AG10803 (cell line): Measurements from ENCODE around the gene TSPEAR.

ENCODE experiments used
- DNase-seq: peaks from one replicate; pipeline ENCODE4 v3.0.0; 2010; ENCODE audit warnings: low read depth
- H3K4me3 ChIP-seq: 2 replicates; pipeline ENCODE4 v1.5.1; 2011; ENCODE audit warnings: mild to moderate bottlenecking, low read length, control low read depth
- TF ChIP-seq, protein P1 (sequence below): conservative IDR thresholded peaks from 2 replicates; pipeline ENCODE4 v1.5.1; 2011; ENCODE audit warnings: mild to moderate bottlenecking, low read length, control low read depth, inconsistent platforms

The TSPEAR gene

DNA sequence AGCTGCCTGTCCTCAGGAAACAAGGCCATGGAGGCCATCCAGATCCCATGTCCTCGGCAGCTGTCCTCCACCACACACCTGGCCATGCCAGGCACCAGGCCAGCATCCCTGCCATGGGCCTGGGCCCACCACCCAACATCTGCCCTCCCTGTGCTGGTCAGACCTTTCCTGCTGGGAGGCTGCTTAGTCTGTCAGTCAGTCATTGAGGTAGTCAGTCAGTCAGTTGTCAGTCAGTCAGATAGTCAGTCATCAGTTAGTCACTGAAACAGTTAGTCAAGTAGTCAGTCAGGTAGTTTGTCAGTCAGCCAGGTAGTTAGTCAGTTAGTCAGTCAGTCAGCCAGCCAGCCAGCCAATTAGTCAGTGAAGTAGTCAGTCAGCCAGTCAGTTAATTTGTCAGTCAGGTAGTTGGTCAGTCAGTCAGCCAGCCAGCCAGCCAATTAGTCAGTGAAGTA lies 188.6 kb downstream of the TSPEAR start:
- no peak overlapping the region for H3K4me3 ChIP-seq
- TF ChIP-seq, protein P1, sequence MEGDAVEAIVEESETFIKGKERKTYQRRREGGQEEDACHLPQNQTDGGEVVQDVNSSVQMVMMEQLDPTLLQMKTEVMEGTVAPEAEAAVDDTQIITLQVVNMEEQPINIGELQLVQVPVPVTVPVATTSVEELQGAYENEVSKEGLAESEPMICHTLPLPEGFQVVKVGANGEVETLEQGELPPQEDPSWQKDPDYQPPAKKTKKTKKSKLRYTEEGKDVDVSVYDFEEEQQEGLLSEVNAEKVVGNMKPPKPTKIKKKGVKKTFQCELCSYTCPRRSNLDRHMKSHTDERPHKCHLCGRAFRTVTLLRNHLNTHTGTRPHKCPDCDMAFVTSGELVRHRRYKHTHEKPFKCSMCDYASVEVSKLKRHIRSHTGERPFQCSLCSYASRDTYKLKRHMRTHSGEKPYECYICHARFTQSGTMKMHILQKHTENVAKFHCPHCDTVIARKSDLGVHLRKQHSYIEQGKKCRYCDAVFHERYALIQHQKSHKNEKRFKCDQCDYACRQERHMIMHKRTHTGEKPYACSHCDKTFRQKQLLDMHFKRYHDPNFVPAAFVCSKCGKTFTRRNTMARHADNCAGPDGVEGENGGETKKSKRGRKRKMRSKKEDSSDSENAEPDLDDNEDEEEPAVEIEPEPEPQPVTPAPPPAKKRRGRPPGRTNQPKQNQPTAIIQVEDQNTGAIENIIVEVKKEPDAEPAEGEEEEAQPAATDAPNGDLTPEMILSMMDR: no peak
- no peak for DNase-seq

GRCh38 chr21:44521928-44522752 lies 189.2 kb downstream of the TSPEAR start:
- H3K4me3 ChIP-seq: no peak overlapping the region
- no peak for DNase-seq
- TF ChIP-seq, protein P1: no peak

GRCh38 chr21:44521301-44521927 lies 190.0 kb downstream of the TSPEAR start:
- TF ChIP-seq, protein P1: no peak
- no peak for DNase-seq
- no peak overlapping the region for H3K4me3 ChIP-seq

DNA sequence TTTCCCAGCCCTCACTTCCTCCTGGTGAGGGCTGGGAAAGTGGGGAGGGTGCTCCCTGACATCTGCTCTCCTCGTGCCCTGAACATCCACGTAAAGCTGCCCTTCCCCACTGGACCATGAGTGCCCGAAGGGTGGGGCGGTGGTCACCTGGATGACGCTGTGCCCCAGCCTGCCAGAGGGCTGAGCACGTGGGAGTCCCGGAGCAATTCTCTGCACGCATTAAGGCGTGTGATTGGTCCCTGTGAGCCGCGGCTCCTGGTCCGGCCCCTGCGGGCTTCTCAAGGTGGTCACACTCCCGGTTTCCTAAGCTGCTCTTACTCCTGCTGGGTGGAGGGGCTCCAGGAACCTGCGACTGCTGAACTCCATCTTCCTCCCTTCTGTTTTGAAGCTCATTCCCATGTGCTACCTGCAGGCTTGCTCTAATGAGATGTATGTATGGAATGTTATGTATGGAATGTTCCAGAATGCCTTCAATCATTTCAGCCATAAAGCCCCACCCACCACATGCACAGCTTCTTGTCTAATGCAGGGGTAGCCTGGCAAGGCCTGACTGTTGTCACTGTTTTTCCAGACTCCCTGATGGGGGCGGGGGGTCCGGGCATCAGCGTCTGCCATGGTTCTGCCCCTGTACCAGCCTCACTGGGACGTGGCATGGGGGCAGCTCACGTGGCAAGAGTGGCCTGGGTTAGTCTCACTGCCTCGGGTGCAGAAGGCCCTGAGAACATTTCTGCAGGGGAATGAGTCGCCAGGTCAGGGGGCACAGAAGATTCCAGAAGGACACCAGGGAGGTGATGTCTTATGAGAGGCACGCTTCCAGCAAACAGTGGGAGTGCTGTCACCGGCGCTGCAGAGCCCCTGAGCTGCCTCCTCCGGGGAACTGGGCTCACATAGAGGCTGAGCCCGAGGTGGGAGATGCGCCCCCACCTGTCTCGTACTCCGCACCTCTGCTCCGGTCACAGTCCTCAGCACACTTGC lies 190.8 kb downstream of the TSPEAR start:
- no peak for DNase-seq
- TF ChIP-seq, protein P1: no peak
- H3K4me3 ChIP-seq: no peak overlapping the region

GRCh38 chr21:44519346-44520325 lies 191.7 kb downstream of the TSPEAR start:
- TF ChIP-seq, protein P1: no peak

DNA sequence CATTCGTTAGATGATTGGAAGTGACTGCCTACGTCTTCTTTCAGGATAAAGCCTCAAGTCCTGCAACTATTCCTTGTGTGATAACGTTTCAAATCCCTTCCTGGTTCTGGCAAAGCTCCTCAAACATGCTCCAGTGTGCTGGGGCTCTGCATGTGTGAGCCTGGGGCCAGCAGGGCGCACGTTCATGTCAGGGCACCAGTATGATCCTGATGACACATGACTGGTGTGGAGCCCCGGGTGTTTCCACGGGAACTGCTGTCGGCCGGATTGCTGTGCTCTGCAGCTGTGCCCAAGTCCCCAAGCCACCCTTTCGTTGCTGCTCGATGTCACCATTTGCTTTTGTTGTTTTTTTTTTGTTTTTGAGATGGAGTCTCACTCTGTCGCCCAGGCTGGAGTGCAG lies 192.7 kb downstream of the TSPEAR start:
- no peak overlapping the region for H3K4me3 ChIP-seq
- TF ChIP-seq, protein P1: no peak
- DNase-seq: no peak

More at GRCh38 chr21:44519346-44520325, 191.7 kb downstream of the TSPEAR start:
- H3K4me3 ChIP-seq: no peak overlapping the region
- DNase-seq: no peak
